T-helper 9 cell (primary cell): Measurements from ENCODE around the gene INPP4B.
"Not testable (repeated sequence)": the region's sequence is repeated elsewhere in the genome, so short reads cannot be mapped to it uniquely, and the experiment has no call there.

Source experiments
- DNase-seq: peaks from one replicate; pipeline ENCODE4 v3.0.0-alpha.2; 2020

INPP4B gene

GRCh38 chr4:142671516-142671915, 174.6 kb downstream of the INPP4B start:
- DNase-seq: no peak

GRCh38 chr4:142663828-142664227, 182.3 kb downstream of the INPP4B start:
- no peak for DNase-seq

- DNase-seq: no peak
Measured at GRCh38 chr4:142660728-142661127, 185.4 kb downstream of the INPP4B start.

GRCh38 chr4:142656178-142656577, 189.9 kb downstream of the INPP4B start:
- DNase-seq: peak; percentile 5

- DNase-seq: no peak
Measured at GRCh38 chr4:142648378-142648777, 197.7 kb downstream of the INPP4B start.

- DNase-seq: no peak
Measured at GRCh38 chr4:142645475-142646108, 200.5 kb downstream of the INPP4B start.

GRCh38 chr4:142644628-142645027, 201.5 kb downstream of the INPP4B start:
- DNase-seq: not testable (repeated sequence)

GRCh38 chr4:142637614-142638013, 208.5 kb downstream of the INPP4B start:
- DNase-seq: no peak

GRCh38 chr4:142631836-142632235, 214.3 kb downstream of the INPP4B start:
- no peak for DNase-seq

GRCh38 chr4:142615324-142615665, 230.8 kb downstream of the INPP4B start:
- no peak for DNase-seq

GRCh38 chr4:142614621-142615323, 231.3 kb downstream of the INPP4B start:
- DNase-seq: no peak

- DNase-seq: no peak
Measured at GRCh38 chr4:142607976-142608375, 238.1 kb downstream of the INPP4B start.

GRCh38 chr4:142600952-142601351, 245.1 kb downstream of the INPP4B start:
- no peak for DNase-seq

- DNase-seq: no peak
Measured at GRCh38 chr4:142598132-142598531, 248.0 kb downstream of the INPP4B start.

- DNase-seq: no peak
Measured at GRCh38 chr4:142596595-142596994, 249.5 kb downstream of the INPP4B start.

GRCh38 chr4:142596121-142596520, 250.0 kb downstream of the INPP4B start:
- no peak for DNase-seq

- no peak for DNase-seq
Measured at GRCh38 chr4:142595222-142595871, 250.8 kb downstream of the INPP4B start.

GRCh38 chr4:142585411-142585810, 260.7 kb downstream of the INPP4B start:
- no peak for DNase-seq

- no peak for DNase-seq
Measured at GRCh38 chr4:142583708-142584107, 262.4 kb downstream of the INPP4B start.

GRCh38 chr4:142582340-142582739, 263.8 kb downstream of the INPP4B start:
- DNase-seq: no peak

GRCh38 chr4:142581881-142582280, 264.2 kb downstream of the INPP4B start:
- DNase-seq: no peak

- DNase-seq: no peak
Measured at GRCh38 chr4:142579443-142579842, 266.7 kb downstream of the INPP4B start.

- DNase-seq: no peak
Measured at GRCh38 chr4:142574306-142574705, 271.8 kb downstream of the INPP4B start.

GRCh38 chr4:142572071-142572470, 274.0 kb downstream of the INPP4B start:
- no peak for DNase-seq
